ENCODE data around the gene AOX1. TPM values are rescaled to one million over a fixed set of nuclear protein-coding genes. Genes with fewer than 3 reads are reported as not detected.

Gene AOX1
- total and polyA plus RNA-seq, 9 of the 15 experiments (the other 6 are each of a cell fraction or from before 2014, with no cell fraction given), result 0.10 to 0.55 (median 0.20) TPM; not detected in 6

DNA sequence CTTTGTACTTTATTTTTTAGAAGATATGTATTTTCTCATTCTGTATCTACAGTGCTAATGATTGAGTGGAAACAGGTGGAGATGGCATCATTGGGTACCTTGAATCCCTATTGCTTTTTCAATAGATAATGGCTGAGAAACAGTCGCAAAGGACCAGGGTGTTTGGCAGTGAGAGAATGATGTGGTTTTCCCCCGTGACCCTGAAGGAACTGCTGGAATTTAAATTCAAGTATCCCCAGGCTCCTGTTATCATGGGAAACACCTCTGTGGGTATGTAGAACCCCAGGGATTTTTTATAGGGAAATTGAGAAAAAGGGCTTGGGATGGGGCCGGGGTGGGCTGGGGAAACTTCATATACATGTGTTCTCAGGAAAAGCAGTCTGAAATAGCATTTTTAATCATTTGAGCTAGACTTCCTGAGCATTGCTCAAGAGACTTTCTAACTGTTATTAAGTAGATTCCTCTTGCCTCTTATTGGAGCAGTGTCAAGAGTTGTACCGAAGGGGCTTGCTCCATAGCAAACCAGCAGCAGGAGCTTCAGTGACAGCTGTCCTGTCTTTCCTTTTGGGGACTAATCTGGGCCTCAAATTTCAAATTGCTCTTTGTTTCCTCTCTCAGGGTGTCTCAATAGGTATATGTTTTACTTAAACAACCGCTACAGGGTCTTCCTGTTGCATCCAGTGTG lies 18.9 kb downstream of the AOX1 start:
- CTCF ChIA-PET (ENCODE audit: low intra/inter-chr PET ratio), result no interaction called here
- H3K79me2 ChIP-seq (ENCODE audit: control insufficient read depth, insufficient read depth, low read length), result no peaks in the 10 kb centered on the region
- H3K27ac ChIP-seq (ENCODE audit: extremely low read depth, low read depth, low read length), result no peak overlapping the region
- no TSS peak for BruUV-seq (replicated peaks)
- no peak for ATAC-seq
- no peaks in the 10 kb centered on the region for H3K4me1 ChIP-seq (replicated peaks in 1 of 2; ENCODE audit: control insufficient read depth in 2 of 2, insufficient read depth in 2 of 2, low read length in 2 of 2)
- H3K4me2 ChIP-seq (ENCODE audit: insufficient read depth, low read length), result no peak overlapping the region
- peaks cover 4% of the 10 kb centered on the region in 2 experiments; a peak in 2 of 5 replicates for H3K27me3 ChIP-seq (ENCODE audit: control insufficient read depth in 2 of 2, insufficient read depth in 2 of 2, low read length in 2 of 2)
- POLR2A ChIA-PET, result interaction anchor here (0.8 kb wide), 1 partner anchor 11 kb away, joined by 3 read pairs; no protein-coding TSS in a partner anchor
- H3K9ac ChIP-seq (ENCODE audit: insufficient read depth in 1 of 2, low read depth in 2 of 2, low read length in 2 of 2), result no peak overlapping the region
- DNase-seq (ENCODE audit: extremely low read depth in 1 of 4, low spot score in 3 of 4), result no peak
- no peaks in the 10 kb centered on the region for H3K9me1 ChIP-seq (ENCODE audit: control insufficient read depth, insufficient read depth, low read length)
- 0% methylated on average over 5 of the region's 5 CpGs for WGBS (ENCODE audit: insufficient coverage, low coverage, missing lambda C conversion rate)
- no peaks in the 10 kb centered on the region for H3K36me3 ChIP-seq (ENCODE audit: control insufficient read depth, insufficient read depth, low read length)
- no peaks in the 10 kb centered on the region for H3K9me3 ChIP-seq (replicated peaks; ENCODE audit: control insufficient read depth, insufficient read depth, low read depth, low read length)
- no peaks in the 10 kb centered on the region for H4K20me1 ChIP-seq (replicated peaks; ENCODE audit: control insufficient read depth, insufficient read depth, low read length)
- intact Hi-C loops (cut with micrococcal nuclease) (no loop called here), in situ Hi-C loops (cut with MboI) (no loop called here)
- FAIRE-seq, result no peak
- no peak overlapping the region for H3K4me3 ChIP-seq
- TF ChIP-seq L3MBTL2 (IDR thresholded peaks at IDR 0.05), result no peak
- H2AFZ ChIP-seq (ENCODE audit: low read depth, low read length), result no peak overlapping the region

DNA sequence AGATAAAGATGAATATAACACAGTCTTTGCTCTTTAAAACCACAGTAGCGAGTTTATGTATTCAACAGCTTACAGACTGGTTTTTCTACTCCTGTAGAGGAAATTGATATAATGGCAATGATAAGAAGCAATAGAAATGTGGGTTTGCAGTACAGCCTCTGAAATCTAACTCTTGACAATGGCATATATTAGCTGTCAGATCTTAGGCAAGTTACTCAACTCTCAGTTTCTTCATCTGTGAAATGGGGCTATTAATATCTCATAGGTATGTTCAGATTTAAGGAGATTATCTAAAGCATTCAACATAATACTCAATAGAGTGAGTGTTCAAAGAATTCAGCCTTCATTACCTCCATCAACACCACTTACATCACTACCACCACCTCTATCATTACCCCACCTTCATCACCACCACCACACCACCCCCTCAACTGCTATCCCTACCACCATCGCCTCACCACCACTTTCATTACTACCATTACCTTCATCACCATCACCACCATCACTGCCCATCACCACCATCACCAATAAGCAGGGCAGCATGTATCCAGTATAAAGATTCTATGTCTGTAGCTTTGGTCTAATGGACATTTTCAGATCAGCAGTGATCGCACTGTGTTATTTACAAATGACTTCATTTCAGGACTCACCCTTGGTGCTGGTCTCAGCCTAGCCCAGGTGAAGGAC lies 22.7 kb downstream of the AOX1 start:
- no TSS peak for BruUV-seq (replicated peaks)
- Histone ChIP-seq H3K4me2 (ENCODE audit: insufficient read depth, low read length) (no peak overlapping the region), H3K9me1 (ENCODE audit: control insufficient read depth, insufficient read depth, low read length) (no peaks in the 10 kb centered on the region), H3K27me3 (ENCODE audit: control insufficient read depth in 2 of 2, insufficient read depth in 2 of 2, low read length in 2 of 2) (peaks cover 0 to 12% of the 10 kb centered on the region in 2 experiments; a peak in 3 of 5 replicates), H4K20me1 (replicated peaks; ENCODE audit: control insufficient read depth, insufficient read depth, low read length) (no peaks in the 10 kb centered on the region), H3K9ac (ENCODE audit: insufficient read depth in 1 of 2, low read depth in 2 of 2, low read length in 2 of 2) (no peak overlapping the region), H3K36me3 (ENCODE audit: control insufficient read depth, insufficient read depth, low read length) (no peaks in the 10 kb centered on the region), H3K9me3 (replicated peaks; ENCODE audit: control insufficient read depth, insufficient read depth, low read depth, low read length) (no peaks in the 10 kb centered on the region), H3K4me3 (no peak overlapping the region), H3K79me2 (ENCODE audit: control insufficient read depth, insufficient read depth, low read length) (no peaks in the 10 kb centered on the region), H3K4me1 (replicated peaks in 1 of 2; ENCODE audit: control insufficient read depth in 2 of 2, insufficient read depth in 2 of 2, low read length in 2 of 2) (no peaks in the 10 kb centered on the region; a peak in 1 of 5 replicates), H2AFZ (ENCODE audit: low read depth, low read length) (no peak overlapping the region), H3K27ac (ENCODE audit: extremely low read depth, low read depth, low read length) (no peak overlapping the region)
- ChIA-PET POLR2A (no interaction called here), CTCF (ENCODE audit: low intra/inter-chr PET ratio) (no interaction called here)
- intact Hi-C loops (cut with micrococcal nuclease) (no loop called here), in situ Hi-C loops (cut with MboI) (no loop called here)
- DNase-seq (ENCODE audit: extremely low read depth in 1 of 4, low spot score in 3 of 4) (no peak), ATAC-seq (no peak), FAIRE-seq (no peak)
- peak; percentile 72 for TF ChIP-seq RBM25 (IDR thresholded peaks at IDR 0.05; ENCODE audit: low read depth, low read length, severe bottlenecking)
- no peak for TF ChIP-seq ZZZ3 (IDR thresholded peaks at IDR 0.05)
- WGBS (ENCODE audit: insufficient coverage, low coverage, missing lambda C conversion rate), result 0% methylated on average over 3 of the region's 3 CpGs

Data from K562 (cell line).